Upper lobe of right lung (tissue), 1 donor: ENCODE measurements around the gene MED17. TPM values are rescaled to one million over a fixed set of nuclear protein-coding genes. Genes with fewer than 3 reads are reported as not detected.

ENCODE experiments used
- ATAC-seq: fragments of 200-7000 bp; cut with Tn5 transposase; one replicate; pipeline ENCODE4 v1.9.1; 2020; ENCODE audit warnings: mild to moderate bottlenecking, moderate library complexity
- DNase-seq: peaks from one replicate; pipeline ENCODE4 v3.0.0-alpha.2; 2020
- H3K27ac ChIP-seq: fragments of 200-600 bp; one replicate; pipeline ENCODE4 v1.8.0; 2022
- H3K27me3 ChIP-seq: fragments of 200-600 bp; one replicate; pipeline ENCODE4 v1.8.0; 2022; ENCODE audit warnings: mild to moderate bottlenecking
- H3K36me3 ChIP-seq: fragments of 200-600 bp; one replicate; pipeline ENCODE4 v1.8.0; 2022
- H3K4me1 ChIP-seq: fragments of 200-600 bp; one replicate; pipeline ENCODE4 v1.8.0; 2022
- H3K4me3 ChIP-seq: fragments of 200-600 bp; one replicate; pipeline ENCODE4 v1.8.0; 2022; ENCODE audit warnings: mild to moderate bottlenecking
- H3K9me3 ChIP-seq: fragments of 200-600 bp; one replicate; pipeline ENCODE4 v1.8.0; 2022
- CTCF ChIP-seq: fragments of 200-600 bp; IDR thresholded peaks from one replicate; pipeline ENCODE4 v1.8.0; 2022; ENCODE audit warnings: antibody characterized with exemption
- intact Hi-C: fragments of 100-400 bp; cut with DNase I; formaldehyde crosslinking; loops from one replicate; pipeline ENCODE4 v1.11.0; 2022
- total RNA-seq: library from RNA; stranded (reverse); fragmentation: NEBNext Ultra II Directional; extraction: Animal tissue kit (Norgen Biotek cat#: 25700); gene quantifications from one replicate; pipeline ENCODE4 v1.2.1, GENCODE V29; 2021
- donor health status: DM: no; HTN: yes; CAD: no; lungs with severe emphysema.

The MED17 gene
- total RNA-seq, 1 donor from 2014 or later, result 25.8 TPM

DNA sequence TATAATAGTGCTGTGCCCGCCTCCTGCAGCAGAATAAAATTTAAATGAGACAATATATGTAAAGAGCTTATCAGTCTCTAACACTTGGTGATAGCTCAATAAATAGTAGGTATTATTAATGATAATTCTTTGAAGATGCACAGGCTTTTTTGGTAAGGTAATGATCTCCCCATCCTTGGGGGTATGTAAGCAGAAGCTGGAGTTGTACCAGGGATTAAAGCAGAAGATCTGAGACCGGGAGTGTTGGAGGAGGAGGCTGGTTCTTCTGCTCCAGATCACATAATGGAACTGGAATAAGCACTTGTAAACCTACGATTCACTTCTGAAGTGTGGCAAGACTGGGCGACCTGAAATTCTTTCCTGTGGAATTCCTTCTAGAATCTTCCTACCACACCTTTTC, 58.0 kb downstream of the MED17 start:
- no peaks in the 10 kb centered on the region for H3K9me3 ChIP-seq
- no peaks in the 10 kb centered on the region for H3K36me3 ChIP-seq
- intact Hi-C loops, result no loop called here
- no peak for DNase-seq
- H3K27me3 ChIP-seq, result no peaks in the 10 kb centered on the region
- TF ChIP-seq CTCF, result no peak
- no peak for ATAC-seq
- no peaks in the 10 kb centered on the region for H3K4me1 ChIP-seq
- no peak overlapping the region for H3K4me3 ChIP-seq
- no peak overlapping the region for H3K27ac ChIP-seq

DNA sequence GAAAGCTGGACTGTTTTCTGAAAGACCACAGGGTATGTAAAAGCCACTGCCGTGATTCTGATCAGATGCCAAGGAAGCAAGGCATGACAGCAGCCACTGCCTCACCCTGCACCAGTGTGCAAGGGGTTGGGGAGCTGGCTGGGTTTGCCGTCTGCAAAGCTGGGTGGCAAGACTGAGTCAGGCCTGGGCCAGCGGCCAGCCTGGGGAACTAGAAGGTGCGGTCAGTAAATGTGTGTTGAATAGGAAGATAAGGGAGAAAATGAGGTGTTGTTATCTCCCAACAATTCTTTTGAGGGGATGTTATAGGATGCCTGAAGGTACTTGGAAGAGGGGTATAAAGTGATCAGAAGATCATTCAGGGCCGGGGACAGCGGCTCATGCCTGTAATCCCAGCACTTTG, 58.4 kb downstream of the MED17 start:
- Histone ChIP-seq H3K9me3 (no peaks in the 10 kb centered on the region), H3K27ac (no peak overlapping the region), H3K36me3 (no peaks in the 10 kb centered on the region), H3K4me3 (no peak overlapping the region), H3K27me3 (no peaks in the 10 kb centered on the region), H3K4me1 (no peaks in the 10 kb centered on the region)
- intact Hi-C loops, result no loop called here
- ATAC-seq (no peak), DNase-seq (no peak)
- TF ChIP-seq CTCF, result no peak

DNA sequence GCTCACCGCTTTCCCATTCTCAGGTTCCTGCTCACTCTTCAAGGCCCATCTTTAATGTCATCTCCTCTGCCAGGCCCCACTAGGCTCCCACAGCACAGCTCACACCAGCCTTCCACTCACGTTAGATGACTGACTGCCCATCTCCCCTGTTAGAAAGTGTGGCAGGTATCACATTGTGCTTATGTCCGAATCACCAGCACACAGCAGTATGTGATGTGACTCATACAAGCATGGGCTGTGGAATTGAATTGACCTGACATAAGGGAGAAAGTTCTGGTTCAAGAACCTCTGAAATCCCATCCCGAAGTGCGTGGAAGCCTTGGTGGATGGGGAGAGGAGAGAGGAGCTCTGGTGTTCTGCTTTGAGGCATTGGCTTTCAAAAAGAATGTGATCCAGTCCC, 59.8 kb downstream of the MED17 start:
- H3K27ac ChIP-seq, result no peak overlapping the region
- no peaks in the 10 kb centered on the region for H3K4me1 ChIP-seq
- ATAC-seq, result no peak
- no peak overlapping the region for H3K4me3 ChIP-seq
- H3K9me3 ChIP-seq, result no peaks in the 10 kb centered on the region
- no peaks in the 10 kb centered on the region for H3K27me3 ChIP-seq
- no peak for TF ChIP-seq CTCF
- DNase-seq, result no peak
- intact Hi-C loops, result no loop called here
- no peaks in the 10 kb centered on the region for H3K36me3 ChIP-seq

GRCh38 chr11:93844568-93844967, 60.5 kb downstream of the MED17 start:
- DNase-seq, result no peak
- intact Hi-C loops, result no loop called here
- no peaks in the 10 kb centered on the region for H3K9me3 ChIP-seq
- H3K4me3 ChIP-seq, result no peak overlapping the region
- ATAC-seq, result no peak
- H3K4me1 ChIP-seq, result no peaks in the 10 kb centered on the region
- no peaks in the 10 kb centered on the region for H3K36me3 ChIP-seq
- no peak for TF ChIP-seq CTCF
- peaks cover 3% of the 10 kb centered on the region for H3K27me3 ChIP-seq
- H3K27ac ChIP-seq, result no peak overlapping the region

DNA sequence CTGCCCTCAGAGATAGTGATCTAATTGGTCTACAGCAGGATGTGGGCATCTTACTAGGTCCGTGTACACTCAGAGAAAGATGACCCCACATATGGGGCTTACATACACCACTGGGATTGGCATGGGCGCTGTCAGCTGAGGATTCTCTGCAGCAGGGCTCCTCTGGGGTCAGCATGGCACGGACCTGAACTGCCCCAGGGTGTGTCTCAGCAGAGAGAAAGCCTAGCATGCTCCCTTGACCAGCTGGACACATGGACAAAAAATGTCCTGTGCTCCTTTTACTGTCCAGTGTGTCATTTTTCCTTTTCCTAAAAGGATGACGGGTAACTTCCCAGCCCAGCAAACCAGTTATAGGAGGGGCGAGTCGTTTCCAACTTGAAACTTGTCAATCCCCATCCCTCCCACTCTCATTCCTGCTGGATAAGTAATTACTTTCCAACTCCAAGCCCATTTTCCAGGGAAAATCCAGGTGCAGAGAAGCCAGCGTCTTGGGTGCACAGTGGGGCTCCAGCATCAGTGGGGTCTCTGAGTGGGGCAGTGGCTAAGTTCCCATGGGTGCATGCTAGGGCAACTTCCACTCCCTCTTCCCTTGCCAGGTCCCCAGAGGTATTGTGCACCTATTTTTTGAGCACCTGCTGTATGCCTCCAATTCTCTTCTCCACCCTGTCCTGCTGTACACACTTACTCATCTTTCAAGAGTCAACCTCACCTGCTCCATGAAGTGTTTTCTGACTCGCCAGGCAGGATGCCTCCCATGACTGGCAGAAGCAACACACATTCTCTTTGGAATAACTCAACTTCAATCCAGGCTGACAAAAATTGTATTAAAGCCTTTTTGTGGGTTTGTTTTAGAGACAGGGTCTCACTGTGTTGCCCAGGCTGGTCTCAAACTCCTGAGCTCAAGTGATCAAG, 61.4 kb downstream of the MED17 start:
- H3K4me3 ChIP-seq, result no peak overlapping the region
- peaks cover 9% of the 10 kb centered on the region for H3K27me3 ChIP-seq
- ATAC-seq (no peak), DNase-seq (no peak)
- H3K36me3 ChIP-seq, result no peaks in the 10 kb centered on the region
- TF ChIP-seq CTCF, result no peak
- H3K27ac ChIP-seq, result no peak overlapping the region
- no peaks in the 10 kb centered on the region for H3K9me3 ChIP-seq
- no peaks in the 10 kb centered on the region for H3K4me1 ChIP-seq
- intact Hi-C loops, result no loop called here
